SK-N-SH (cell line): ENCODE measurements around the gene LONRF3. TPM values are rescaled to one million over a fixed set of nuclear protein-coding genes. Genes with fewer than 3 reads are reported as not detected.

Source experiments
- CTCF ChIA-PET: fragments of 300-600, 350-600 bp; formaldehyde crosslinking; extraction: SDS; loops from one replicate; lab custom pipeline; 2021; lab: Yijun Ruan, JAX
- POLR2A ChIA-PET: fragments of 350-600 bp; sonication (Branson Sonifier 250); formaldehyde crosslinking; extraction: SDS; loops from one replicate; lab custom pipeline; 2020; ENCODE audit warnings: antibody characterized with exemption, inconsistent platforms; lab: Yijun Ruan, JAX
- DNase-seq: peaks from one replicate; pipeline ENCODE4 v3.0.0; 2012
- H2AFZ ChIP-seq: fragments of 200-600 bp; sonication (generic); 2 replicates; pipeline ENCODE4 v1.8.1; 2016; ENCODE audit warnings: antibody characterized with exemption, mild to moderate bottlenecking, low read depth
- H3F3A ChIP-seq: fragments of 200-600 bp; sonication (generic); replicated peaks from 2 replicates; pipeline ENCODE3; 2016; ENCODE audit warnings: antibody characterized with exemption, mild to moderate bottlenecking; ENCODE audit not compliant: insufficient read depth
- H3K27ac ChIP-seq, 2 experiments: fragments of 200-500 bp in 1 of 2; fragments of 200-600 bp in 1 of 2; sonication (Bioruptor generic) in 1 of 2; sonication (generic), shearing (Covaris generic) in 1 of 2; 2 replicates each; pipeline versions ENCODE4 v1.5.1 to v1.6.1; 2014 to 2016; ENCODE audit warnings: low read depth in 2 of 2, inconsistent platforms in 1 of 2, low read length in 1 of 2, mild to moderate bottlenecking in 1 of 2, mixed read lengths in 1 of 2
- H3K27me3 ChIP-seq: fragments of 200-600 bp; sonication (generic), shearing (Covaris generic); 2 replicates; pipeline ENCODE4 v1.6.1; 2016; ENCODE audit warnings: mixed run types; ENCODE audit not compliant: insufficient read depth
- H3K36me3 ChIP-seq, 2 experiments: fragments of 200-500 bp in 1 of 2; fragments of 200-600 bp in 1 of 2; sonication (Bioruptor generic) in 1 of 2; sonication (generic) in 1 of 2; replicated peaks in 1 of 2; 2 replicates each; pipeline versions ENCODE3 to v1.5.1; 2014 to 2016; ENCODE audit warnings: low read length in 1 of 2, mild to moderate bottlenecking in 1 of 2; ENCODE audit not compliant: insufficient read depth in 2 of 2, control insufficient read depth in 1 of 2
- H3K4me1 ChIP-seq, 2 experiments: fragments of 200-500 bp in 1 of 2; fragments of 200-600 bp in 1 of 2; sonication (Bioruptor generic) in 1 of 2; sonication (generic), shearing (Covaris generic) in 1 of 2; 2 replicates each; pipeline versions ENCODE4 v1.5.1 to v1.6.1; 2014 to 2016; ENCODE audit warnings: low read depth in 1 of 2, low read length in 1 of 2, mixed run types in 1 of 2; ENCODE audit not compliant: insufficient read depth in 2 of 2, control insufficient read depth in 1 of 2
- H3K4me2 ChIP-seq: fragments of 200-600 bp; sonication (generic), shearing (Covaris generic); 2 replicates; pipeline ENCODE4 v1.6.1; 2017; ENCODE audit warnings: mixed run types
- H3K4me3 ChIP-seq, 2 experiments: fragments of 200-500 bp in 1 of 2; fragments of 200-600 bp in 1 of 2; sonication (Bioruptor generic) in 1 of 2; sonication (generic), shearing (Covaris generic) in 1 of 2; 2 replicates each; pipeline versions ENCODE4 v1.5.1 to v1.8.1; 2014 to 2016; ENCODE audit warnings: low read depth in 2 of 2, inconsistent platforms in 1 of 2, low read length in 1 of 2, mild to moderate bottlenecking in 1 of 2, mixed read lengths in 1 of 2, moderate library complexity in 1 of 2
- H3K79me2 ChIP-seq: fragments of 200-600 bp; sonication (generic); 2 replicates; pipeline ENCODE4 v1.8.1; 2017; ENCODE audit warnings: mild to moderate bottlenecking; ENCODE audit not compliant: insufficient read depth
- H3K9ac ChIP-seq: fragments of 200-600 bp; sonication (generic); 2 replicates; pipeline ENCODE4 v1.6.1; 2017; ENCODE audit warnings: mixed run types
- H3K9me2 ChIP-seq: fragments of 200-600 bp; sonication (generic); 2 replicates; pipeline ENCODE4 v1.6.1; 2017; ENCODE audit warnings: mixed run types
- H3K9me3 ChIP-seq: fragments of 200-600 bp; sonication (generic); 2 replicates; pipeline ENCODE4 v1.6.1; 2017; ENCODE audit warnings: mixed run types, mild to moderate bottlenecking, moderate library complexity
- H4K20me1 ChIP-seq: fragments of 200-600 bp; sonication (generic); 2 replicates; pipeline ENCODE4 v1.6.1; 2017; ENCODE audit warnings: mild to moderate bottlenecking, mixed run types; ENCODE audit not compliant: insufficient read depth
- CHD2 ChIP-seq: fragments of 150-350 bp; IDR thresholded peaks from 2 replicates; pipeline ENCODE4 v1.6.1; 2018; ENCODE audit warnings: low read length; ENCODE audit not compliant: partially characterized antibody
- ELF1 ChIP-seq: IDR thresholded peaks from 2 replicates; pipeline ENCODE4 v1.4.0; 2012
- EP300 ChIP-seq, 2 experiments: IDR thresholded peaks; 2 replicates each; pipeline versions ENCODE4 v1.4.0 to v1.6.1; 2012; ENCODE audit warnings: borderline replicate concordance in 1 of 2, low read depth in 1 of 2, low read length in 1 of 2
- FOXJ3 ChIP-seq: sonication (generic); formaldehyde crosslinking; IDR thresholded peaks from 2 replicates; pipeline ENCODE4 v1.5.1; 2020; ENCODE audit warnings: mild to moderate bottlenecking, missing genetic modification reagents
- FOXM1 ChIP-seq: IDR thresholded peaks from 2 replicates; pipeline ENCODE4 v1.4.0; 2012; ENCODE audit warnings: low read depth, mild to moderate bottlenecking
- GABPA ChIP-seq: IDR thresholded peaks from 2 replicates; pipeline ENCODE4 v1.4.0; 2012; ENCODE audit warnings: low read depth, mild to moderate bottlenecking
- GATA2 ChIP-seq: sonication (generic); formaldehyde crosslinking; IDR thresholded peaks from 2 replicates; pipeline ENCODE4 v1.5.0; 2020; ENCODE audit warnings: mild to moderate bottlenecking, missing genetic modification reagents
- JUND ChIP-seq: IDR thresholded peaks from 2 replicates; pipeline ENCODE4 v1.4.0; 2012
- NFIC ChIP-seq: IDR thresholded peaks from 2 replicates; pipeline ENCODE4 v1.4.0; 2012; ENCODE audit warnings: borderline replicate concordance
- NRF1 ChIP-seq: IDR thresholded peaks from 2 replicates; pipeline ENCODE4 v1.6.1; 2012; ENCODE audit warnings: low read depth, mild to moderate bottlenecking, low read length
- RAD21 ChIP-seq: IDR thresholded peaks from 2 replicates; pipeline ENCODE4 v1.6.1; 2012; ENCODE audit warnings: mild to moderate bottlenecking, low read length
- REST ChIP-seq: IDR thresholded peaks from 2 replicates; pipeline ENCODE4 v1.6.1; 2012; ENCODE audit warnings: mild to moderate bottlenecking, low read depth, low read length, moderate library complexity
- SMC3 ChIP-seq: IDR thresholded peaks from 2 replicates; pipeline ENCODE4 v1.6.1; 2012; ENCODE audit warnings: low read depth, low read length, improper control_type of control experiment
- USF1 ChIP-seq: IDR thresholded peaks from 2 replicates; pipeline ENCODE4 v1.4.0; 2012; ENCODE audit warnings: low read depth, borderline replicate concordance
- USF2 ChIP-seq: fragments of 150-350 bp; IDR thresholded peaks from 2 replicates; pipeline ENCODE4 v1.6.1; 2017; ENCODE audit warnings: antibody characterized with exemption, low read length, low read depth, borderline replicate concordance
- YY1 ChIP-seq: IDR thresholded peaks from 2 replicates; pipeline ENCODE4 v1.4.0; 2012; ENCODE audit warnings: low read depth, mild to moderate bottlenecking
- ZBTB33 ChIP-seq: IDR thresholded peaks from 2 replicates; pipeline ENCODE4 v1.4.0; 2012; ENCODE audit warnings: low read depth, borderline replicate concordance
- WGBS: methylation state at CpG from one replicate; pipeline ENCODE4 v1.1.6; 2017; ENCODE audit warnings: low lambda C conversion rate; 5-methylcytosine and 5-hydroxymethylcytosine counted together
- polyA plus RNA-seq, 3 experiments: library from polyadenylated mRNA; depleted of rRNA; stranded (reverse); fragments of >200 nt; gene quantifications; 2 replicates each; pipeline ENCODE4 v1.2.3, GENCODE V29; 2012

Gene LONRF3
- polyA plus RNA-seq, 1 of the 3 experiments (the other 2 are of a cell fraction), result 0.07 TPM

- Histone ChIP-seq H3K9ac (no peak overlapping the region), H3K9me3 (no peaks in the 10 kb centered on the region), H2AFZ (no peak overlapping the region), H3K36me3 (no peaks in the 10 kb centered on the region), H3K4me3 (no peak overlapping the region), H3F3A (no peaks in the 10 kb centered on the region), H3K4me2 (no peak overlapping the region), H3K79me2 (no peaks in the 10 kb centered on the region), H3K27ac (no peak overlapping the region), H3K27me3 (peaks cover 45% of the 10 kb centered on the region; the same call in 1 of the 2 replicates), H4K20me1 (no peaks in the 10 kb centered on the region), H3K9me2 (no peaks in the 10 kb centered on the region), H3K4me1 (no peaks in the 10 kb centered on the region)
- TF ChIP-seq RAD21 (no peak), FOXM1 (no peak), NFIC (no peak), GABPA (no peak), ELF1 (no peak), EP300 (IDR thresholded peaks at IDR 0.05; ENCODE audit: borderline replicate concordance in 1 of 2, low read depth in 1 of 2, low read length in 1 of 2) (no peak), ZBTB33 (no peak), YY1 (no peak), JUND (no peak), FOXJ3 (CRISPR knock-in tag) (no peak), CHD2 (no peak)
- whole genome bisulfite sequencing, result 10% methylated on average over 4 of the region's 4 CpGs
- ChIA-PET CTCF (interaction anchor here (0.9 kb wide), 1 partner anchor 41 kb away, joined by 3 read pairs; no protein-coding TSS in a partner anchor), POLR2A (no interaction called here)
- DNase-seq, result no peak
Measured at GRCh38 chrX:118965395-118965794, 9.0 kb upstream of the LONRF3 start.

DNA sequence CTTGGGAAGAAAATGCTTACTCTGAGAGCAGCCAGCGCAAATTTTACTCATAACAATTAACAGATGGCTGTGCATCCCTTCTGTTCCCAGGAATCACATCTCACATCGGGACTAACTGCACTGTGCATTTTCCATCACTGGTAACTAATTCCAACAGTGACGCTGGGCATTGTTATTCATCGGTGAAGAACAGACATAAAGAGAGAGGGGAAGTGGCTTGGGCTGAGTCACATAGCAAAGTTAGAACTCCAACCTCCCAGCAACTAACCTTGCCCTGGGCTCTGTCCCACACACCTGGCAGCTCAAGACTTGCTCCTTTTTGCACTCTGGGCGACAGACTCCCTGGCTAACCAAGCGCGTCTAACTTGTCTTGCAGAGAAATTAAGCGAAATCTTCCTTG lies 6.4 kb upstream of the LONRF3 start:
- no peak overlapping the region for H3K9ac ChIP-seq
- H3K9me2 ChIP-seq, result no peaks in the 10 kb centered on the region
- no peaks in the 10 kb centered on the region for H3K79me2 ChIP-seq
- H3K9me3 ChIP-seq, result no peaks in the 10 kb centered on the region
- no peaks in the 10 kb centered on the region for H3F3A ChIP-seq
- no peaks in the 10 kb centered on the region for H4K20me1 ChIP-seq
- WGBS, result 20% methylated on average over 8 of the region's 8 CpGs
- H2AFZ ChIP-seq, result no peak overlapping the region
- no peak for DNase-seq
- H3K4me1 ChIP-seq, result no peaks in the 10 kb centered on the region
- POLR2A ChIA-PET, result no interaction called here
- H3K36me3 ChIP-seq, result no peaks in the 10 kb centered on the region
- H3K4me2 ChIP-seq, result no peak overlapping the region
- peaks cover 61% of the 10 kb centered on the region for H3K27me3 ChIP-seq
- no peak overlapping the region for H3K4me3 ChIP-seq
- CTCF ChIA-PET, result no interaction called here
- no peak overlapping the region for H3K27ac ChIP-seq
- TF ChIP-seq USF1 (no peak), RAD21 (no peak), CHD2 (no peak), USF2 (no peak), NRF1 (no peak), ZBTB33 (no peak), SMC3 (no peak), GATA2 (CRISPR knock-in tag) (no peak), REST (no peak)
